ENCODE data around the gene AOPEP.

AOPEP gene

DNA sequence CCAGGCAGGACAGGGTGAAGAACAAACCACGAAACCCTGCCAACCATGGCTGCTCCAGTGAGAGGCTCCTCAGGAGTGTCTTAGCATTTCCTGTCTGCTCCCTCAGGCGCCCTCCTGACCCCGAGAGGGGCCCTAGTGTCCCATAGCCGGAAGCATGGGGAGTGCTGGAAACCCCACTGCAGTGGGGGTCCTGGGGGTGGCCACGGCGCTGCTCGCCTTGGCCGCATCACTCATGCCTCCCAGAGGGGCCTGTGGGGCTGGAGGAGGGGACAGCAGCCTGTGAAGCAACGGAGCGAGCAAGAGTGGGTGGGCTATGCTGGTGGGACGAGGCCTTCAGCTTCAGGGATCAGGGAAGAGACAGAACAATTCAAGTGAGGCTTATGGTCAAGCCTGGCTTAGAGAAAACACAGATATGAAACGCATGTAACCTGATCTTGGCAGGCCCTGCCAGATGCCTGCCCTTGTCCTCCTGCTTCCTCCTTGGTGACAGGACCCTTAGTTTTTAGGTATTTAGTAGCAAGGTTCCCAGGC lies 372.0 kb downstream of the AOPEP start:
- no peak for DNase-seq (ENCODE audit: low spot score)

DNA sequence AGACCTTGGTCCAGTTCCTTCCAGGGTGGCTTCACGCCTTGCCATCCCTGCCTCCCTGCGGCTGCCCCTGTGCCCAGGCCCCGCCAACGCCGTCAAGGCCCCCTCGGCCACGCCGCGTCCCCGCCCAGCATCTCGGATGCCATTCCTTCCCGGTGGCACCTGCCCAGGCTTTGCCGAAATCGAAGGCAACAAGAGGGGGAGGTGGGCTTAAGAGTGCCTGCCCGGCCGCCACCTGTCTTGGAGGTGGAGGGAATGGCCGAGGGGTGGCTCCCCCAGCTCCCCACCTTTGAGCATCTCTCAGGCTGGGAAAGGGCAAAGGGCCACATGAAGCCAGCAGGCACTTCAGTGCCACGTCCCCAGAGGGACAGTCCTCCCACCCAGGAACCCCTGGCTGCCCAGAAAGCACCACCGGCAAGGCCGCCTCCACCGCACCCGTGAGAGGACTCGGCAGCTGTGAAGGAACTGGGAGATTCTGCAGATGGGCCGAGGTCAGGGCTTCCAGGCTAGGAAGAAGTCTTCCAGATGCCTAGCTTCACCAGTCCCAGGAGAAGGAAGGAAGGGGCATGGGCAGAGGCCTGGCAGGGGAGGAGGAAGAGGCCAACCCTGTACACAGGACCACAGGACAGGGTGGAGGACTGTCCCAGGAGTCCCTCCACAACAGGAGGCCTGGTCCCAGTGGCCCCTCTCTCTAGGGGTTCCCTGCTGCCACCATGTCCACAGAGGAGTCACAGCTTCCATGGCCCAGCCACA lies 373.0 kb downstream of the AOPEP start:
- no peak for DNase-seq (ENCODE audit: low spot score)

DNA sequence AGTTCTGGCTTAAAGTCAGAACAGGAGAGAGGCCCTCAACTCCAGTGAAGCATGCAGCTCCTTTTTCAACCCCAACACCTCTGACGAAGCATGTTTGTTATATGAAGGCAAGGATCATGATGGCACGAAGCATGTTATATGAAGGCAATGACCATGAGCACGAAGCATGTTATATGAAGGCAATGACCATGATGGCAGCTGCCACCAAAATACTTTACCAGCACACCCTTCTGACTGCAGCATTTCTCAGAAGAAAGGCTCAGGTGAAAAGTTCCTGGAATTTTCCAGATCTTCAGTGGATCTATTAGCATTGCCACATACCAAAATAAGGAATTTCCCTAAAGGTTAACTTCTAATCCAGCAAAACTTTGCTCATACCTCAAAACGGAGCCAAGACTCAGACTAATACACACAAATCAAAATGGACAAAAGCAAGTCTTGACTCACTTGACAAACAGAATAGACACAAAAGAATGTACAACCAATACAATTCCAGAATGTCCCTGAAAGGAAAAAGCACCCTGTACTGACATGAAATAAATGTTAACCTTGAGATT lies 373.6 kb downstream of the AOPEP start:
- DNase-seq (ENCODE audit: low spot score): no peak

DNA sequence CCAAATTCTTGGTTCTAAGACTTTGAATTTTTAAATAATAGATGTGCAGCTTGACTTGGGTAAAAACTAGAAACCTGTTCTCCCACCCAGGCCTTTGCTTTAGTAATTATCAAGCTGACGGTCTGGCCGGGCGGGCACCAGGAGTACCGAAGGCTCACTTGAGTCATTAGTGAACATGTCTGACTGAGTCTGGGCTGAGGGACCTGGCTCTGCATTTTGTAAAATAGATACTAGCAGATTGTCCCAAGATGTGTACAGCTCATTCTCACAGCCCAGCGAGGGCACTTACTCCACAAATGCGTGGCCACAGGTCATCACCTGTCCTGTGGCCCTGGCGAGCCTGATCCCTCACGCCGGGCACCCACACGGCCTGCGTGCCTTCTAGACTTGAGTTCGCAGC lies 374.8 kb downstream of the AOPEP start:
- no peak for DNase-seq (ENCODE audit: low spot score)

DNA sequence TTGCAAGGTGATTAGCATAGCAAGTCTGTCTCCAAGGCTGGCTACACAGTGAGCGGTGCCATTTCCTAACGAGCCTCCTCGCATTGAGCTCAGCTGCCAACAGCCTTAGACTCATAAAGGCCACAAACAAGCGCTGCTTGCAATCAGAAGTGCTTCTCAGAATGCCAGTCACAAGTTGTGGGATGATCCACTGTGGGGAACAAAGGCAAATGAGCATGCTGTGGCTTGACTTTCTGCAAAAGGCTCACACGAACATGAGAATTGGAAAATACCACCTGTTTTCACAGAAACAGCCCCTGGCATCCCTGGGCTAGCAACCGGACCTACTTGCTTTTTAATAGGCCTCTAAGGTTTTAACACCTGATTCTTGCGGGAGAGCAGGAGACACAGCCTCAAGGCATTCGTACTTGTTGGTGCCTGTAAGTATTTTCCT lies 375.5 kb downstream of the AOPEP start:
- no peak for DNase-seq (ENCODE audit: low spot score)

DNA sequence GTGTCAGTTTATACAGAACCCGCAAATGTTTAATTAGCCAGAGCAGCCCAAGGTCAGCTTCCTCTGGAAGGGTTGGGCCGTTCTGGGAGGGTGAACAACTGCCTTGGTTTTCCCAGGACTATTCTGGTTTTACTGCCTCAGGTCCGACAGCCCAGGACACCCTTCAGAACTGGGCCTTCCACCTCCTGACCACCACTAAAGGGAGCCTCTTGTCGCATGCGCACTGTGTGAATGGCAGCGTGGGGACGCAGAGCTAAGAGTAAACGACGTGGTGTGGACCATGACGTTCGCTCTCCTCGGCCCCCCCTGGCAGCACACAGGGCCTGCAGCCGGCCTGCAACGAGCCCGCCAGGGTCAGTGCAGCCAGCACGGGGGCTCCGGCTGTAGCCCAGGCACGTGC lies 376.1 kb downstream of the AOPEP start:
- no peak for DNase-seq (ENCODE audit: low spot score)

DNA sequence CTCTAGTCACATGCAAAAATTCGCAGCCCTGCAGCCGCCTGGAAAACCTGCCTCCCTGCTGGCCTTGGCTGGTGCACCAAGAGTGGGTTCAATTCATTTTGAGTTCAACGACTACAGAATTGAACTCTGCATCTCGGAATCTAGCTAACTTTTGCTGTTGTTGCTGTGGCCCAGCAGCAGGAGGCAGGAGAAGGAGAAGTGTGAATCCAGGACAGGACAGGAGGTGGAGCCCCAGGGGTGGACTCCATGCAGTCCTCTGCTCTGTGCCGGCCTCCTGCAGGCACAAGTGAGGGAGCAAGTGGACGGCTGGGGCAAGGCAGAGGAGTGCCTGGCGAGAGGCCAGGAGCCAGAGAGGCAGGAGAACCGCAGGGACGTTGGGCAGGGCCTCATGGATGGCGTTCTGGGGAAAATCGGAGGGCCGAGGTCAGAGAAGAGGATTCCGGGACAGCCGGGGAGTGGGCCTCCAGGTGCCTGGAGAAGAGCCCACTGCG lies 376.8 kb downstream of the AOPEP start:
- no peak for DNase-seq (ENCODE audit: low spot score)

DNA sequence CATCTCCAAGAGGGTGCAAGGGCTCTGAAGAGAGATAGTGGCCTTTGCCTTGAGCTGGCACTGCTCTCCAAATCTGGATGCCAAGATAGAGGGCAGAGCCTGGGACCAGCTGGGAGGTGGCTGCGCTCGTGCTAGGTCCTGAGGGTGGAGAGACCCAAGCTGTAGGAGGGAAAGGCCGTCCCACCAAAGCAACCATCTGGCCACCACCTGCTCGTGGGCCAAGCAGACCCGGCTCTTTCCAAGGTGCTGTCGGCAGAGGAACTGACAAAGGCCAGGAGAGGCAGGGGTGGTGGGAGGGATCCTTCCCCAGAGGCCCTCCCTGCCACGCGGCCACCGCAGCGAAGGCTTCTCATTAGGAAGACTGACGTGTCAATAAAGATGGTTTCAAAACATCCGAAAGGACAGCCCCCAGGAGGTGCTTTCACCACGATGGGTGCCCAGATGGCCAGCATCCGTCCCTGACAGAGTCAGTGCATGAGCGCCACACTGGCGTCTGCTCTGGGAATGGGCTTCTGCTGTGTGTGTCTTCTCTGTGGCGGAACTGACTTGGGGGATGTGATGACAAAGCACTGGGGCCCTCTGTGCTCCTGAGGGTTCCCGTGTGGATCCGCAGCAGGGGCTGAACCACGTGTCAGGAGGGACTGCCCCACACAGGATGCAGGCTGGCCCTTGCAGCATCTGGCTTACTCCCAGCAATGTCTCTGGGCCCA lies 377.5 kb downstream of the AOPEP start:
- DNase-seq (ENCODE audit: low spot score): no peak

DNA sequence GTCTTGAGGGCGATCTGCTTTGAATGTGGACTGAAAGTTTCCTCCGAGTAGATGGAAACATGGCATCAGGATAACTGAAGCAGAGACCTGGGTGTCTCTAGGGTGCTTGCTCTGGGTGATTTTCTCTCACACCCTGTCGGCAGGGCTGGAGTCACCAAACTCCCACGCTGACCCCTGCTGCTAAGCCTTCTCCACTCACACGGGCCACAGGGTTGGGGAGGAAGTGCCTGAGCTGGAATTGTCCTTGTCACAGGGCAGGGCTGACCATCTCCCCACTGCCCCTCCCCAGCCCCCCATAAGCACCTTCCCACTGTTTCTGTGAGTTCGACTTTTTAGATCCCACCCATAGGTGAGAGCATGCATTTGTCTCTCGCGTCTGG lies 378.1 kb downstream of the AOPEP start:
- DNase-seq (ENCODE audit: low spot score): no peak

DNA sequence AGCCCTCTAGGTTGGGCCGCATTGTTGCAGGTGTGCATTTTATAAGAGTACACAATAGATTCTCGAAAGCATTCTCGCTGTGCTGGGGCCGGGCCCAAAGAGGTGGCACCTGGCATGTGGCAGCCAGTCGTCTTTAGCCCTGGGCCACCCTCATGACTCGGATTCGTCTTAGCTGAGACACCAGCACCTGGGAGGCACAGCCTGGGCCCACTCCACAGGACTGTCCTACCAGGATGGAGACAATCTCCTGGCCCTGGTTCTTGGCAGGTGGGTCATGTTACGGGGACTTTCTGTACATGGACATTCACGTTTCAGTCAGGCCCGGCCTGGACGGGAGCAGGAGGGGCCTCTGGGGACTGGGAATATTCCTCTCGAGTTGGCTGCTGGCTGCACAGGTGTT lies 378.5 kb downstream of the AOPEP start:
- no peak for DNase-seq (ENCODE audit: low spot score)

DNA sequence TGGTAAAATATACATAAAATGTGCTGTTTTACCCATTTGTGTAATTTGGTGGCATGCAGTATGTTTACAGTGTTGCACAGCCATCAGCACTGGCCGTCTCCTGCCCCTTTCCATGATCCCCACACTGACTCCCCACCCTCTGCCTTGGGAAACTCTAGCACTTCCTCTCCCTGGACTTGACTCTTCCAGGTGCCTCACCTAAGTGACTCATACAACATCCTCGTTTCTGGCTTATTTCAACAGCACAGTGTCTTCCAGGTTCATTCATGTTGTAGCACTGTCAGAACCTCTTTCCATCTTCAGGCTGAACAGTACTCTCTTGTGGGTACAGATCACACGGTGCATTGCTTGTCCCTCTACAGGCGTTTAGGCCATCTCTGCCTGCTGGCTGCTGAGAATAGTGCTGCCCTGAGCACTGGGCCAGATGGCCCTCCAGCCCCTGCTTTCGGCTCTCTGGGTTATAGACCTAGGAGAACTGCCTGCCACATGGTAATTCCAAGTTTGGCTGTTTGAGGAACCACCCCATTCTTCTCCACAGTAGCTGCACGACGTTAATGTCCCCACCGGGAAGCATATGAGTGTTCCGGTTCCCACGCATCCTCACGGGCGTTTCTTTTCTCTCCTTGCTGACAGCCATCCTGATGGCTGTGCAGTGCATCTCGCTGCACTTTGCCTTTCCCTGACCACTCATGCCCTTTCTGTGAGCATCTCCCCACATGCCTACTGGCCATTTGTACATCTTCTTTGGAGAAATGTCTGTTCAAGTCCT lies 379.2 kb downstream of the AOPEP start:
- no peak for DNase-seq (ENCODE audit: low spot score)

DNA sequence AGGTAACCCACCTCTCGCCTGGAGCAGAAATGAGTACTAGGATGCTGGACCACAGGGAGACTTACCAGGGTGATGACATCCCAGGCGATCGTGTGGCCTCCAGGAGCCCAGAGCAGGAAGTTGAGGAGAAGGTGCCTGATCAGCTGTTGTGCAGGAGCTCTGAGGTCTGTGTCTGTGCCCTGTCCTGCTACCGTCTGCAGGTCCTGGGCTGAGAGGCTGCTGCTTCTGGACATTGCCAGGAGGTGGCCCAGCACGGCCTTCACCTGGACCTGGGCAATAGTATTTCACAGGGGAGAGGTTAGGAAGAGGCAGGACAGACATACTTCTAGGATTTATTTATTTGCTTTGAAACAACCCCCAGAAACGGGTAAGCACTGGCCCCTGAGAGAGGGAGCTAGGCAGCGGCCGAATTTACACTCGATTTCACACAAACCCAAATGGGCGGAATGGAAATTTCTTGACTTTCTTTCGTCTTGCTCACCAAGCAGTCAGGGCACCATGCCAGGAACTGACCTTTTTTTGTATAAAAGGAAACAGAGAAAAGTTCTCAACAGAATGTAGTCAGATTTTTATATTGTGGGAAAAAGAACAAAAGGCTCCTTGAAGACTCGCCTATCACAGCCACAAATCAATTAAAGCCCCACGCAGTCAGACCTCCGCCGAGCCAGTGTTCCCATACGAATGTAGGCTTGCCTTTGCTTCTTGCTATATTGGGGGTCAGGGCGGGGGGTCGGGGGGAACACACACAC lies 380.7 kb downstream of the AOPEP start:
- no peak for DNase-seq (ENCODE audit: low spot score)

DNA sequence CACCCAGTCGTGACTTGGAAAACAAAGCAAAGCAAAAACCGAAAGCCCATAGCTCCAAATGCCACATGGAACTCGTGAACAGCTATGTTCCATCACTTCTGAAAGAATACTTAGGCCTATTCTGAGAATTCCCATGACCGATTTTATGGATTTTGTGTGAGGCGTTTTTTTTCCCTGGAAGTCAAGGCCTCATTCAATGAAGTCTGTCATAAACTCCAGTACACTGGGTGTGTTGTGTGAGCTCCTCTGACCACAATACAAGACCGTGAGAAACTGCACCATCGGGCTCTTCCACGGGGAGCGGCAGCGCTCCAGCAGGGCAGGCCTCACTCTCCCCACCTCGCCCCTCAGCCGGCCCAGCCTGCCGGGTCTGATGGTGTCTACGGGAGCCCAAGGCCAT lies 381.5 kb downstream of the AOPEP start:
- DNase-seq (ENCODE audit: low spot score): no peak

DNA sequence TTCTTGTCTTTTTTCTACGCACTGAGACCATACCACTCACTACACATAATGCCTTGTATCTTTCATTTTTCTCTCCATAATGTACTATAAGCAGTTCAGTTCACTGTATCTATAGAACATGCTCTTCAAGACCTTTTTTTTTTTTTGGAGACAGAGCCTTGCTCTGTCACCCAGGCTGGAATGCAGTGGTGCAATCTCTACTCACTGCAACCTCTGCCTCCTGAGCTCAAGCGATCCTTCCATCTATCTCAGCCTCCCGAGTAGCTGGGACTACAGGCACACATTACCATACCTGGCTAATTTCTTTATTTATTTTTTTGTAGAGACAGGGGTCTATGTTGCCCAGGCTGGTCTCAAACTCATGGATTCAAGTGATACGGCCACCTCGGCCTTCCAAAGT lies 382.3 kb downstream of the AOPEP start:
- no peak for DNase-seq (ENCODE audit: low spot score)

DNA sequence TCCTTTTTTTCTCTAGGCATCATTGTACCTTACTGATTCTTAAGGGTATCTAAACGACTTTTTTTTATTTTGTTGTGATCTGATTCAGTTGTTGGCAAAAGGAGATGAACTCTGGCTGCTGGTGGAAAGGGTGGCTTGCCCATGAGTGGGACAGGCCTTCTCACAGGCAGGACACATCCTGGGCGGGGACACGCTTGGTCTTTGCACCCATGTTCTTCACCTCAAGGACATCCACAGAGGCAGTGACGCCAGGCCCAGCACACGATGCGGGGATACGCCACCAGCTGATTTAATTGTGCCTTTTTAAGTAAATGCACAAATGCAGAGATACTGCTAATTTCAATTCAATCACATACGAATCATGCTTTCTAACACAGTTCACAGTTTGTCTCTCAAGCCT lies 383.0 kb downstream of the AOPEP start:
- DNase-seq (ENCODE audit: low spot score): no peak

DNA sequence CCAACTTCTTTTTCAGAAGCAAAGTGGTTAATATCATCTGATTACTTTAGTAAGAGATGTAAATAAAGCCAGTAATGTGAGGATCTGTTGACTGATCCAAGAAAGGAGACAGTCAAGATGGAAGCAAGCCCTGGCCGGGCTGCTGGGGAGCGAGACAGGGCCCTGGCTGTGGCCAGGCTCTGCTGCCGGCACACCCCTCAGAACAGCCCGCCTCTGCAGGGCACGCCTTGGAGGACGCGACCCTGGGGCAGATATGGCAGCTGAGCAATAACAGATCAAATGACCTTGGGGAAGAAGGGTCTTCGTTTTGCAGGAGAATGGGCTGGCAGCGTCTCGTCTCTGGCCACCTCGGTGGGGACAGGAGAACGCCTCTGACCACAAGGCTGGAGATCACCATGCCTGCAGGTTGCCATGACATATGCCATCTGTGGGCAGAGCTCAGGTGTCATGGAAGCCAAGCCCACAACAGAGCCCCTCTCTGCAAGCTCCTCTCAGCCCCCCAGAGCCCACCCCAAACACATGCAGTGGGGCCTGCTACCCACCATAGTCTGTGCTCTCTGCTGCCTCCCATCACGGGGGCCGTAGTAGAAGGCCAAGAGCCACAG lies 384.5 kb downstream of the AOPEP start:
- no peak for DNase-seq (ENCODE audit: low spot score)

DNA sequence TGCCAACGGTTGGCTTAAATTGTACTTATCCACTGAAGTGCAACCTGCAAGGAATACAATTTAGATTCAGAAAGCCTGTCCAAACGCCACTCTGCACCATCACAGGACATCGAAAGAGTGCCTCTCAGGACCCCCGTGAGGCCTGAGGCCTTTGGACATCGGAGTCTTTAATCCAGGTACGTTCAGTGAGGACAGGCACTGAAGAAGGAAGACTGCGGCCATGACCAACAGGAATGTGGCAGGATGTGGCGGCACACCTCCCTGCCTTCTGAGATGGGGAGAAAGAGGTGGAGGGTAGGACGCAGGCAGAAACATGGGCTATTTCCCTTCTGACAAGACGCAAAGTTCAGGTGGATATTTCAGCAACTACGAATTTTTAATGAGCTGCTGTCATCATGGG lies 385.2 kb downstream of the AOPEP start:
- no peak for DNase-seq (ENCODE audit: low spot score)

DNA sequence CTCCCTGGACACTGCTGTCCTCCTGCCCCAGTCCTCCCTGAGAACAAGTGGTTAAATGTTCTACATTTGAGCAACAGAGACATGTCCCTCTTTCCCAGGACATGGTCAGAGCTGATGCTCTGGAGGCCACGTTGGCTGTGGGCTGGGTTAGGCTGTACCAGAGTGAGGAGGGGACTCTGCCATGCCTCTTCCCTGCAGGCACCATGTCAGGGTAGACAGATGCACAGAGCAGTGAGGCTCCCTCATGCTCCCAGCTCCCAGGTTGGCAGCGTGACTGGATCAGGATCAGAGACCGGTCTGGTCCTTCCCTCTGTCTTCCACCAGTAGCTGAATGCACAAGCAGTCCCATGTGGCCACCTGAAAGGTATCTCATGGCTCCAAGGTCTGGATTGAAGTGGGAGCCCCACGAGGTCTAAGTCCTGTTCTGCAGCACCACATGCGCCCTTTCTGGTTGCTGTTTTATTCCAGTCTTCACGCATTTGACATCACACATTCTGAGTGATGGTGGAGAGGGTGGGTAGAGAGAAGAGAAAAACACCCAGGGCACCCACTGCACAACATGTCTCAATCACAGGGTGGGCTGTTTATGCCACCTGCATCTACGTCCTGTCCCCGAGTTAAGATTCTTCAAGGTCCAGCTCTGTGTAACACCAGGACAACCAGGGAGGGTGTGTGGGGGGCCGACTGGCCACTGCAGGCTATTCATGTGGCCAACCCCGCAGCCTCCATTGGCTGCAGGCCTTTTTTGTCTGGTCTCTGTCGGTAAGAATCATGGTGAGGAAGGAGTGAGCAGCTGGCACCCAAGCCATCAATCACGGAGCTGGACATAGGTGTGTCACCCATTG lies 386.2 kb downstream of the AOPEP start:
- DNase-seq (ENCODE audit: low spot score): no peak

DNA sequence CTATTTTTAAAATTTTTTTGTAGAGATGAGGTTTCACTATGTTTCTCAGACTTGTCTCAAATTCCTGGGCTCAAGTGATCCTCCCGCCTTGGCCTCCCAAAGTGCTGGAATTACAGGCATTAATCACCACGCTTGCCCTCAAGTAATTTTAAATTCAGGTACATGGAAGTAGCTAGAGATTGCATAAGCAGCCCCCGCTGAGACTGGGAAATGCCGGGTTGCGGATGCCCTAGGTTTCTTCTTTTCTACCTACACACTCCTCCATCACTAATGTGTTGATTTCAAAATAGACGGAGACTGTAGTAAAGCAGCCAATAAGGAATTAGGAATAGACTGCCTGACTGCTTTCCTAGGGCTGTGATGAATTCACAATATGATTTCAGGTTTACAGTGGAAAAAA lies 388.6 kb downstream of the AOPEP start:
- no peak for DNase-seq (ENCODE audit: low spot score)
